PFSK-1 (cell line): ENCODE measurements around the gene ZNF397.

ENCODE experiments used
- POLR2AphosphoS5 ChIP-seq: IDR thresholded peaks from 2 replicates; pipeline ENCODE4 v1.6.1; 2012; ENCODE audit warnings: low read depth, mild to moderate bottlenecking, control low read depth, low read length, moderate library complexity
- SIN3A ChIP-seq: IDR thresholded peaks from 2 replicates; pipeline ENCODE4 v1.6.1; 2012; ENCODE audit warnings: mild to moderate bottlenecking, low read length, moderate library complexity, borderline replicate concordance; ENCODE audit not compliant: insufficient read depth
- TAF1 ChIP-seq: IDR thresholded peaks from 2 replicates; pipeline ENCODE4 v1.6.1; 2012; ENCODE audit warnings: low read length, control low read depth, borderline replicate concordance; ENCODE audit not compliant: insufficient read depth
- TF ChIP-seq, protein P1 (sequence below), 2 experiments: IDR thresholded peaks; 2 replicates each; pipeline versions ENCODE4 v1.6.1 to v1.8.0; 2011 to 2012; ENCODE audit warnings: low read depth in 2 of 2, low read length in 2 of 2, control low read depth in 1 of 2, inconsistent platforms in 1 of 2, mild to moderate bottlenecking in 1 of 2, moderate library complexity in 1 of 2; ENCODE audit not compliant: insufficient read depth in 1 of 2

DNA sequence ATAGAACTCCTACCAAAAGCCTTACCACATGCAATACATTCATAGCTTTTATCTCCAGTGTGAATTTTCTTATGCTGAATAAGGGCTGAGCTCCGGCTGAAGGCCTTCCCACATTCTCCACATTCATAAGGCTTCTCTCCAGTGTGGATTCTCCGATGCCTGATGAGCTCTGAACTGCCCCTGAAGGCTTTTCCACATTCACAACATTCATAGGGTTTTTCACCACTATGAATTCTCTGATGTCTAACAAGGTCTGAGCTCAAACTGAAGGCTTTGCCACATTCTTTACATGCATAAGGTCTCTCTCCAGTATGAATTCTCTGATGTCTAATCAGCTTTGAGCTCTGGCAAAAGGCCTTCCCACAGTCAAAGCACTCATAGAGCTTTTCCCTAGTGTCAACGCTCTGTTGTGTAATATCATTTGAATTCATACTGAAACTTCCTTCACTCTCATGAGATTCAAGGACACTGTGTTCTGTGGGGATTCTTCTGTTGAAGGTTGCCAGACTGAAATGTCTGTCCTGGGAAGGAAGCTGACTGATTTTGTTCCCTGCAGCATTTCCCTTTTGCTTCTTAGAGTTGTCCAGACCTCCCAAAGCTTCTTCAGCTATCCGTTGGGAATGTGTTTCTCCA lies 12.9 kb downstream of the ZNF397 start:
- TF ChIP-seq SIN3A (no peak), TAF1 (no peak), POLR2AphosphoS5 (no peak)
- TF ChIP-seq, protein P1, sequence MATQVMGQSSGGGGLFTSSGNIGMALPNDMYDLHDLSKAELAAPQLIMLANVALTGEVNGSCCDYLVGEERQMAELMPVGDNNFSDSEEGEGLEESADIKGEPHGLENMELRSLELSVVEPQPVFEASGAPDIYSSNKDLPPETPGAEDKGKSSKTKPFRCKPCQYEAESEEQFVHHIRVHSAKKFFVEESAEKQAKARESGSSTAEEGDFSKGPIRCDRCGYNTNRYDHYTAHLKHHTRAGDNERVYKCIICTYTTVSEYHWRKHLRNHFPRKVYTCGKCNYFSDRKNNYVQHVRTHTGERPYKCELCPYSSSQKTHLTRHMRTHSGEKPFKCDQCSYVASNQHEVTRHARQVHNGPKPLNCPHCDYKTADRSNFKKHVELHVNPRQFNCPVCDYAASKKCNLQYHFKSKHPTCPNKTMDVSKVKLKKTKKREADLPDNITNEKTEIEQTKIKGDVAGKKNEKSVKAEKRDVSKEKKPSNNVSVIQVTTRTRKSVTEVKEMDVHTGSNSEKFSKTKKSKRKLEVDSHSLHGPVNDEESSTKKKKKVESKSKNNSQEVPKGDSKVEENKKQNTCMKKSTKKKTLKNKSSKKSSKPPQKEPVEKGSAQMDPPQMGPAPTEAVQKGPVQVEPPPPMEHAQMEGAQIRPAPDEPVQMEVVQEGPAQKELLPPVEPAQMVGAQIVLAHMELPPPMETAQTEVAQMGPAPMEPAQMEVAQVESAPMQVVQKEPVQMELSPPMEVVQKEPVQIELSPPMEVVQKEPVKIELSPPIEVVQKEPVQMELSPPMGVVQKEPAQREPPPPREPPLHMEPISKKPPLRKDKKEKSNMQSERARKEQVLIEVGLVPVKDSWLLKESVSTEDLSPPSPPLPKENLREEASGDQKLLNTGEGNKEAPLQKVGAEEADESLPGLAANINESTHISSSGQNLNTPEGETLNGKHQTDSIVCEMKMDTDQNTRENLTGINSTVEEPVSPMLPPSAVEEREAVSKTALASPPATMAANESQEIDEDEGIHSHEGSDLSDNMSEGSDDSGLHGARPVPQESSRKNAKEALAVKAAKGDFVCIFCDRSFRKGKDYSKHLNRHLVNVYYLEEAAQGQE (IDR thresholded peaks at IDR 0.05; ENCODE audit: insufficient read depth in 1 of 2, low read depth in 2 of 2, low read length in 2 of 2), result no peak
